Upper lobe of left lung (tissue), 4 donors: Measurements from ENCODE around the gene SPATA7.

ENCODE experiments used
- EP300 ChIP-seq, 4 donors: sonication (generic); formaldehyde crosslinking; IDR thresholded peaks; one replicate each; pipeline ENCODE4 v1.5.1; 2017; ENCODE audit warnings: antibody characterized with exemption in 4 of 4, control low read depth in 2 of 4
- POLR2A ChIP-seq, 4 donors: fragments of 450-650 bp; IDR thresholded peaks; one replicate each; pipeline ENCODE4 v1.5.1; 2016 to 2017; ENCODE audit warnings: antibody characterized with exemption in 4 of 4, mild to moderate bottlenecking in 2 of 4
- POLR2AphosphoS5 ChIP-seq, 2 donors: sonication (generic); formaldehyde crosslinking; IDR thresholded peaks; one replicate each; pipeline ENCODE4 v1.5.1; 2017; ENCODE audit warnings: antibody characterized with exemption in 2 of 2
- TF ChIP-seq, protein P1 (sequence below), 6 experiments: fragments of 450-650 bp in 4 of 6; fragments of 200-600 bp in 2 of 6; sonication (generic) in 2 of 6; IDR thresholded peaks; one replicate each; pipeline ENCODE4 v1.5.1; 2016 to 2019; ENCODE audit warnings: antibody characterized with exemption in 6 of 6

DNA sequence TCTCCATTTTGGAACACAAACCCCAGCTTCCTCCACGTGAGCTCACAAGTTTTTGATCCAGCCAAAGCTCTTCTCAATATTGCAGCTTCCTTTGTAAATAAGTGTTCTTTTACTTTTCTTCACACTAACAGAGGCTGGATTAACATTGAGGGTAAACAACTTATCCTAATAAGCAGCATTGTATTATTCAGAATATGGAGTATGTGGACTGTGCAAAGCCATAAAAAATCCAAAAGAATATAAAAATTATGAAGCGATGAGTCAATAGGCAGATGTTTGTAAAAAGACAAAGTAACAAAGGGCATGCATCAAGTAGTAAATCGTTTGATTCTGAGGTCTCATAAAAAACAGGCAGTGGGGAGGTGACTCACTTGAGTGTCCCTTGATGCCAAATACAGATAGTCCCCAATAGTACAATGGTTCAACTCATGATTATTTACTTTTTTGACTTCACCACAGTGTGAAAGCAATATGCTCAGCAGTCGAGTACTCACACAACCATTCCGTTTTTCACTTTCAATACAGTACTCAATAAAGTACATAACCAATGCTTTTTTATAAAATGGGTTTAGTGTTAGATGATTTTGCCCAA is 39.3 kb upstream of the SPATA7 start:
- no peak for TF ChIP-seq POLR2AphosphoS5 (IDR thresholded peaks at IDR 0.05)
- TF ChIP-seq, protein P1, sequence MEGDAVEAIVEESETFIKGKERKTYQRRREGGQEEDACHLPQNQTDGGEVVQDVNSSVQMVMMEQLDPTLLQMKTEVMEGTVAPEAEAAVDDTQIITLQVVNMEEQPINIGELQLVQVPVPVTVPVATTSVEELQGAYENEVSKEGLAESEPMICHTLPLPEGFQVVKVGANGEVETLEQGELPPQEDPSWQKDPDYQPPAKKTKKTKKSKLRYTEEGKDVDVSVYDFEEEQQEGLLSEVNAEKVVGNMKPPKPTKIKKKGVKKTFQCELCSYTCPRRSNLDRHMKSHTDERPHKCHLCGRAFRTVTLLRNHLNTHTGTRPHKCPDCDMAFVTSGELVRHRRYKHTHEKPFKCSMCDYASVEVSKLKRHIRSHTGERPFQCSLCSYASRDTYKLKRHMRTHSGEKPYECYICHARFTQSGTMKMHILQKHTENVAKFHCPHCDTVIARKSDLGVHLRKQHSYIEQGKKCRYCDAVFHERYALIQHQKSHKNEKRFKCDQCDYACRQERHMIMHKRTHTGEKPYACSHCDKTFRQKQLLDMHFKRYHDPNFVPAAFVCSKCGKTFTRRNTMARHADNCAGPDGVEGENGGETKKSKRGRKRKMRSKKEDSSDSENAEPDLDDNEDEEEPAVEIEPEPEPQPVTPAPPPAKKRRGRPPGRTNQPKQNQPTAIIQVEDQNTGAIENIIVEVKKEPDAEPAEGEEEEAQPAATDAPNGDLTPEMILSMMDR (IDR thresholded peaks at IDR 0.05), result no peak
- no peak for TF ChIP-seq POLR2A (IDR thresholded peaks at IDR 0.05)
- TF ChIP-seq EP300 (IDR thresholded peaks at IDR 0.05), result no peak
